Stimulated activated CD4-positive, alpha-beta T cell treated with anti-CD3 and anti-CD28 coated beads, Interleukin-1b, Interleukin-23, amount 100 ng/mL, for 48 hours (primary cell): ENCODE results near the gene ATP5F1C.

Experiments
- DNase-seq: peaks from one replicate; pipeline ENCODE4 v3.0.0-alpha.2; 2020

ATP5F1C gene

DNA sequence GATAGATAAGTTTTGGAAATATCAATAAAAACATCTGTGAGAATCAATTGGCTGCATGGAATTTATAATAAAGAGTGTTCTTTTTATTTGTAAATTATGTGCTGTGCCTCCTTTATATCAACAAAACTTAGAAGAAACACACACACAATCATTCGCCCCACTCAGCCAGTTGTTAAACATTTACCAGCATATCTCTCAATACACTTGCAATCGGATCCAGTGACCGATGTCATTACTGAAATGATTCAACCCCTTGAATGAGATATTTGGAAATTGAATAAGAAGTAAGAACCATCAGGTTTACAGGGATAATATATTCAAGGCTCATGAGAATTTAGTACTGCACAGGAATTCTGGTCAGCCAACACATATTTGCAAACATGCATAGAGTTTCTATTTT is 65.9 kb downstream of the ATP5F1C start:
- DNase-seq: no peak

DNA sequence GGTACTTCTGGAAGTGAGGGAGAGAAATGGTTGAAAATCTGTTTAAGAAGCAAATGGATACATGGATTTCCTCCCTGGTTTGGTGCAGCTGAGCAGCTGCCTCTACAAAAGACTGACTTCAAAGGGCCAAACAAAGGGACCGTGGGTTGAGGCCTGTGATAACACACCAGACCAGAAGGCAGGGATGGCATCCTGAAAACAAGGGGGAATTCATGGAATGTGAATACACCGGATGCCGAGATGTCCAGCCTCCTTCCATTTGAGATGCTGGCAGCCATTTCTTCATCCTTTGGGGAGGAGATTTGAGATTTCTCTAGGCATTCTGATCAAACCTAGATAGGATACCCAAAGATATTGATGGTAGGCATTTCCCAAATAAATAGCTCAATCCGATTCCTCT is 67.2 kb downstream of the ATP5F1C start:
- no peak for DNase-seq

DNA sequence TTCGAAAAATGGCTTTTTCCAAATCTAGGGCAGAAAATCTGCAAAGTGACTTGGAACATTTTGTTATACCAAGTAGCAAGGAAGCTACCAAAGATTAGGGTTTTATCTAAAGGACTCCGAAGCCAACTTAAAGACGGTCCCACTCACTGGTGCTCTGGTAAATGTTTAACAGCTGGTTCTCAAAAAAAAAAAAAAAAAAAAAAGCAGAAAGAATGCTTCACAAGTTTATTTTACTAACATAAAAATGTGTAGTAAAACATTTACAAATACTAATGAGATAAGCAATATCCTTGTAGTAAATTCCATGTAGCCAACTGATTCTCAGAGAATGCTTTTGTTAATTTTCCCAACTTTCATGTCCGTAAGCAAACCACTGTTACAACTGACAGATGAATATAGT is 68.7 kb downstream of the ATP5F1C start:
- no peak for DNase-seq

DNA sequence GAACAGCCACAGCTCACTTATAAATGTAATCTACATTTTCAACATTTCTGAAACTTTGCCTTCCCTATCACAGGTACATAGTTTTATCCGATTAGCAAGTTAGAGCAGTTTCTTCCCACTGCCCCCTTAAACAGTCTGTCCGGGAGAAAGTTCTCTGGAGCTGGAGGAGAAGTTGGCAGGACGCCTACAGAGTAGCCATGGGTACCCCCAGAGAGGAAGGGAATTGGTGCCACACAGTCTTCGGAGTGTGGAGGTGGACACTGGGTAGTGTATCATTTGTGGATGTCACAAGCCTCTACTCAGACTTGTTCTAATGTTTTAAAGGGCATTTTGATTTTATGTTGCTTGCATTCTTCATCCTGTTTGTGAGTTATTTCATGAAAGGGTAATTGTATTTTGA is 69.3 kb downstream of the ATP5F1C start:
- DNase-seq: no peak
